Neural cell (in vitro differentiated cells): ENCODE measurements around the gene DSCAM. TPM values are rescaled to one million over a fixed set of nuclear protein-coding genes. Genes with fewer than 3 reads are reported as not detected.

Experiments used
- H2AFZ ChIP-seq: fragments of 200-600, 300-800 bp; sonication (generic), shearing (Covaris generic); 2 replicates; pipeline ENCODE4 v1.6.0; 2014; ENCODE audit warnings: low read depth, mild to moderate bottlenecking, antibody characterized with exemption, low read length, moderate library complexity
- H3F3A ChIP-seq: fragments of 200-600 bp; shearing (Covaris generic); 2 replicates; pipeline ENCODE4 v1.6.1; 2016; ENCODE audit warnings: mild to moderate bottlenecking, moderate library complexity, mixed read lengths, antibody characterized with exemption, low read length; ENCODE audit not compliant: insufficient read depth, poor library complexity, severe bottlenecking
- H3K27ac ChIP-seq: fragments of 200-600, 300-800 bp; sonication (generic), shearing (Covaris generic); 2 replicates; pipeline ENCODE4 v1.5.1; 2014; ENCODE audit warnings: mild to moderate bottlenecking, low read length, moderate library complexity
- H3K27me3 ChIP-seq: fragments of 300-800, 200-600 bp; sonication (generic), shearing (Covaris generic); 2 replicates; pipeline ENCODE4 v1.6.0; 2014; ENCODE audit warnings: mild to moderate bottlenecking, low read depth, low read length, moderate library complexity; ENCODE audit not compliant: insufficient read depth
- H3K36me3 ChIP-seq: fragments of 300-800, 200-600 bp; sonication (generic), shearing (Covaris generic); 2 replicates; pipeline ENCODE4 v1.5.1; 2014; ENCODE audit warnings: mild to moderate bottlenecking, antibody characterized with exemption, low read length, moderate library complexity; ENCODE audit not compliant: insufficient read depth
- H3K4me2 ChIP-seq: fragments of 300-800, 200-600 bp; sonication (generic), shearing (Covaris generic); 2 replicates; pipeline ENCODE4 v1.6.0; 2014; ENCODE audit warnings: mild to moderate bottlenecking, low read length
- H3K4me3 ChIP-seq: fragments of 300-800, 200-600 bp; sonication (generic), shearing (Covaris generic); 2 replicates; pipeline ENCODE4 v1.5.1; 2014; ENCODE audit warnings: mild to moderate bottlenecking, low read length, moderate library complexity
- H3K79me2 ChIP-seq: fragments of 200-600 bp; shearing (Covaris generic); replicated peaks from 2 replicates; pipeline ENCODE4 v1.6.0; 2014; ENCODE audit warnings: mild to moderate bottlenecking, low read length, moderate library complexity; ENCODE audit not compliant: insufficient read depth
- H3K9ac ChIP-seq: fragments of 300-800, 200-600 bp; sonication (generic), shearing (Covaris generic); 2 replicates; pipeline ENCODE4 v1.6.1; 2016; ENCODE audit warnings: mild to moderate bottlenecking, low read length, mixed read lengths
- H3K9me2 ChIP-seq: fragments of 200-600 bp; shearing (Covaris generic); 2 replicates; pipeline ENCODE4 v1.6.1; 2016; ENCODE audit warnings: mild to moderate bottlenecking, low read length, mixed read lengths; ENCODE audit not compliant: insufficient read depth
- H3K9me3 ChIP-seq: fragments of 200-600, 300-800 bp; sonication (generic), shearing (Covaris generic); 2 replicates; pipeline ENCODE4 v1.6.1; 2016; ENCODE audit warnings: mild to moderate bottlenecking, mixed run types, low read length, moderate library complexity, mixed read lengths
- H4K20me1 ChIP-seq: fragments of 200-600 bp; shearing (Covaris generic); 2 replicates; pipeline ENCODE4 v1.6.1; 2016; ENCODE audit warnings: mild to moderate bottlenecking, mixed run types; ENCODE audit not compliant: insufficient read depth
- EP300 ChIP-seq: fragments of 450-650 bp; conservative IDR thresholded peaks from 2 replicates; pipeline ENCODE4 v1.6.1; 2014; ENCODE audit warnings: antibody characterized with exemption, mild to moderate bottlenecking, moderate library complexity; ENCODE audit not compliant: poor library complexity, severe bottlenecking
- EZH2 ChIP-seq: fragments of 200-600, 300-800 bp; shearing (Covaris generic), sonication (generic); IDR thresholded peaks from 2 replicates; pipeline ENCODE4 v1.6.1; 2014; ENCODE audit warnings: antibody characterized with exemption, low read length, borderline replicate concordance, mild to moderate bottlenecking; ENCODE audit not compliant: insufficient read depth, poor library complexity, severe bottlenecking
- MXI1 ChIP-seq: fragments of 450-650 bp; conservative IDR thresholded peaks from 2 replicates; pipeline ENCODE4 v1.6.1; 2014; ENCODE audit warnings: antibody characterized with exemption, mild to moderate bottlenecking; ENCODE audit not compliant: poor library complexity, severe bottlenecking
- POLR2AphosphoS5 ChIP-seq: IDR thresholded peaks from 2 replicates; pipeline ENCODE4 v1.6.1; 2012
- RAD21 ChIP-seq: fragments of 450-650 bp; conservative IDR thresholded peaks from 2 replicates; pipeline ENCODE4 v1.6.1; 2014; ENCODE audit warnings: antibody characterized with exemption, mild to moderate bottlenecking, moderate library complexity
- SMC3 ChIP-seq: fragments of 450-650 bp; conservative IDR thresholded peaks from 2 replicates; pipeline ENCODE4 v1.6.1; 2014; ENCODE audit warnings: antibody characterized with exemption, mild to moderate bottlenecking, moderate library complexity; ENCODE audit not compliant: poor library complexity
- TAF1 ChIP-seq: IDR thresholded peaks from 2 replicates; pipeline ENCODE4 v1.6.1; 2012; ENCODE audit warnings: low read depth
- polyA plus RNA-seq: library from polyadenylated mRNA; depleted of rRNA; stranded (reverse); fragments of >200 nt; gene quantifications from 2 replicates; pipeline ENCODE4 v1.2.3, GENCODE V29; 2014
- TF ChIP-seq, protein P1 (sequence below): fragments of 450-650 bp; IDR thresholded peaks from 2 replicates; pipeline ENCODE4 v1.5.1; 2014; ENCODE audit warnings: antibody characterized with exemption, mild to moderate bottlenecking, moderate library complexity; ENCODE audit not compliant: poor library complexity, severe bottlenecking
- TF ChIP-seq, protein P2 (sequence below): IDR thresholded peaks from 2 replicates; pipeline ENCODE4 v1.6.1; 2012; ENCODE audit warnings: borderline replicate concordance

Gene DSCAM
- polyA plus RNA-seq, 1 donor from 2014 or later, result 5.3 TPM

DNA sequence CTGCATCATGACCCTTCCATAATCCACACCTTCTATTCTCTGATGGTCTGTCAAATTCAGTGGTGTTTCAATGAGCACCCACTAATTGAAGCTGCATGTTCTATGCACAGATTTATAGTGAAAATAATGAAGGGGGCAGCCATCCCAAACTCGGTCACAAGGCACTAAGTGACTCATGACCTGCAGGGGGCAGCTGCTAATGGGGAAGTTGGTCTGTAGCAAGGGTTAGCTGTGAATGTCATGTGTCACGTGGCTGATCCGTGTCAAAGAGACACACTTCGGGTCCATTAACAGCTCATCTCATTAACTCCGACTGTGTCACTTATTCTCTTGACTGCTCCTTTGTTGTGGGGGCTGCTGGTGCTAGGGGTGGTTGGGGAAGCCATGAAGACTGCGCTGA is 673.1 kb downstream of the DSCAM start:
- Histone ChIP-seq H3K4me2 (no peak overlapping the region), H3K36me3 (no peaks in the 10 kb centered on the region), H3K27ac (no peak overlapping the region), H3F3A (no peaks in the 10 kb centered on the region), H3K9me2 (no peaks in the 10 kb centered on the region), H3K27me3 (no peaks in the 10 kb centered on the region), H3K9me3 (no peaks in the 10 kb centered on the region), H3K4me3 (no peak overlapping the region), H3K9ac (no peak overlapping the region), H4K20me1 (no peaks in the 10 kb centered on the region), H2AFZ (no peak overlapping the region), H3K79me2 (no peaks in the 10 kb centered on the region)
- TF ChIP-seq RAD21 (no peak), EZH2 (no peak), EP300 (no peak), POLR2AphosphoS5 (no peak), TAF1 (no peak)
- TF ChIP-seq, protein P1, sequence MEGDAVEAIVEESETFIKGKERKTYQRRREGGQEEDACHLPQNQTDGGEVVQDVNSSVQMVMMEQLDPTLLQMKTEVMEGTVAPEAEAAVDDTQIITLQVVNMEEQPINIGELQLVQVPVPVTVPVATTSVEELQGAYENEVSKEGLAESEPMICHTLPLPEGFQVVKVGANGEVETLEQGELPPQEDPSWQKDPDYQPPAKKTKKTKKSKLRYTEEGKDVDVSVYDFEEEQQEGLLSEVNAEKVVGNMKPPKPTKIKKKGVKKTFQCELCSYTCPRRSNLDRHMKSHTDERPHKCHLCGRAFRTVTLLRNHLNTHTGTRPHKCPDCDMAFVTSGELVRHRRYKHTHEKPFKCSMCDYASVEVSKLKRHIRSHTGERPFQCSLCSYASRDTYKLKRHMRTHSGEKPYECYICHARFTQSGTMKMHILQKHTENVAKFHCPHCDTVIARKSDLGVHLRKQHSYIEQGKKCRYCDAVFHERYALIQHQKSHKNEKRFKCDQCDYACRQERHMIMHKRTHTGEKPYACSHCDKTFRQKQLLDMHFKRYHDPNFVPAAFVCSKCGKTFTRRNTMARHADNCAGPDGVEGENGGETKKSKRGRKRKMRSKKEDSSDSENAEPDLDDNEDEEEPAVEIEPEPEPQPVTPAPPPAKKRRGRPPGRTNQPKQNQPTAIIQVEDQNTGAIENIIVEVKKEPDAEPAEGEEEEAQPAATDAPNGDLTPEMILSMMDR, result no peak

DNA sequence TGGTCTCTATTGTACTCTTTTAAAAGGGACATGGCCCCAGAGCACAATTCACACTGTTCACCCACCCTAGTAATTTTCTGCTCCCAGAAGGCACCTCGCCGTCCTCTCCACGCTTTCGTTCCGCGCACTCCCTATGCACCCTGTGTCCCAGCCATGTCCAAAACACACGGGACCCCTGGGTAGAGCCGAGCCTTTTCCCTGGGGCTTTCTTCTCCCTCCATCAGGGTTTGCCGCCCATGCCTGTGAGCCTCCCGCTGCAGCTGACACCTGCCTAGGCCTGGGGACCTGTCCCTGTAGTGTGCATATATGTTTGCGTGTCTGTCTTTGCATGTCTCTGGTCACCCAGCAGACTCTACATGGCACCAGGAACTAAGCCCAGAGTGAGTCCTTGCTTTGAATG is 677.0 kb downstream of the DSCAM start:
- H4K20me1 ChIP-seq, result no peaks in the 10 kb centered on the region
- H3K36me3 ChIP-seq, result peaks cover 8% of the 10 kb centered on the region
- H3K9me3 ChIP-seq, result no peaks in the 10 kb centered on the region
- H2AFZ ChIP-seq, result no peak overlapping the region
- H3K4me3 ChIP-seq, result no peak overlapping the region
- H3K27me3 ChIP-seq, result no peaks in the 10 kb centered on the region
- H3K27ac ChIP-seq, result no peak overlapping the region
- no peak overlapping the region for H3K4me2 ChIP-seq
- no peaks in the 10 kb centered on the region for H3F3A ChIP-seq
- H3K9me2 ChIP-seq, result no peaks in the 10 kb centered on the region
- no peaks in the 10 kb centered on the region for H3K79me2 ChIP-seq
- no peak overlapping the region for H3K9ac ChIP-seq
- no peak for TF ChIP-seq RAD21
- TF ChIP-seq, protein P1, result no peak
- TF ChIP-seq EP300, result no peak
- no peak for TF ChIP-seq SMC3
- TF ChIP-seq, protein P2, sequence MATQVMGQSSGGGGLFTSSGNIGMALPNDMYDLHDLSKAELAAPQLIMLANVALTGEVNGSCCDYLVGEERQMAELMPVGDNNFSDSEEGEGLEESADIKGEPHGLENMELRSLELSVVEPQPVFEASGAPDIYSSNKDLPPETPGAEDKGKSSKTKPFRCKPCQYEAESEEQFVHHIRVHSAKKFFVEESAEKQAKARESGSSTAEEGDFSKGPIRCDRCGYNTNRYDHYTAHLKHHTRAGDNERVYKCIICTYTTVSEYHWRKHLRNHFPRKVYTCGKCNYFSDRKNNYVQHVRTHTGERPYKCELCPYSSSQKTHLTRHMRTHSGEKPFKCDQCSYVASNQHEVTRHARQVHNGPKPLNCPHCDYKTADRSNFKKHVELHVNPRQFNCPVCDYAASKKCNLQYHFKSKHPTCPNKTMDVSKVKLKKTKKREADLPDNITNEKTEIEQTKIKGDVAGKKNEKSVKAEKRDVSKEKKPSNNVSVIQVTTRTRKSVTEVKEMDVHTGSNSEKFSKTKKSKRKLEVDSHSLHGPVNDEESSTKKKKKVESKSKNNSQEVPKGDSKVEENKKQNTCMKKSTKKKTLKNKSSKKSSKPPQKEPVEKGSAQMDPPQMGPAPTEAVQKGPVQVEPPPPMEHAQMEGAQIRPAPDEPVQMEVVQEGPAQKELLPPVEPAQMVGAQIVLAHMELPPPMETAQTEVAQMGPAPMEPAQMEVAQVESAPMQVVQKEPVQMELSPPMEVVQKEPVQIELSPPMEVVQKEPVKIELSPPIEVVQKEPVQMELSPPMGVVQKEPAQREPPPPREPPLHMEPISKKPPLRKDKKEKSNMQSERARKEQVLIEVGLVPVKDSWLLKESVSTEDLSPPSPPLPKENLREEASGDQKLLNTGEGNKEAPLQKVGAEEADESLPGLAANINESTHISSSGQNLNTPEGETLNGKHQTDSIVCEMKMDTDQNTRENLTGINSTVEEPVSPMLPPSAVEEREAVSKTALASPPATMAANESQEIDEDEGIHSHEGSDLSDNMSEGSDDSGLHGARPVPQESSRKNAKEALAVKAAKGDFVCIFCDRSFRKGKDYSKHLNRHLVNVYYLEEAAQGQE, result no peak
- no peak for TF ChIP-seq EZH2
- no peak for TF ChIP-seq MXI1
- no peak for TF ChIP-seq TAF1
- TF ChIP-seq POLR2AphosphoS5, result no peak
